Fibroblast of upper back skin (primary cell): ENCODE results near the gene NAMPT.
"Not testable (repeated sequence)": the region's sequence is repeated elsewhere in the genome, so short reads cannot be mapped to it uniquely, and the experiment has no call there.

ENCODE experiments used
- DNase-seq: peaks from one replicate; pipeline ENCODE4 v3.0.0-alpha.2; 2013

Gene NAMPT

GRCh38 chr7:106284714-106285050, at the start of gene NAMPT:
Gene NAMPT, minus strand, starts transcription at chr7:106284983. Its CDS starts 99 bp downstream, at chr7:106284884.
- DNase-seq, result no peak

GRCh38 chr7:106332201-106332600, 47.4 kb upstream of the NAMPT start:
- peak; percentile 6 for DNase-seq

DNA sequence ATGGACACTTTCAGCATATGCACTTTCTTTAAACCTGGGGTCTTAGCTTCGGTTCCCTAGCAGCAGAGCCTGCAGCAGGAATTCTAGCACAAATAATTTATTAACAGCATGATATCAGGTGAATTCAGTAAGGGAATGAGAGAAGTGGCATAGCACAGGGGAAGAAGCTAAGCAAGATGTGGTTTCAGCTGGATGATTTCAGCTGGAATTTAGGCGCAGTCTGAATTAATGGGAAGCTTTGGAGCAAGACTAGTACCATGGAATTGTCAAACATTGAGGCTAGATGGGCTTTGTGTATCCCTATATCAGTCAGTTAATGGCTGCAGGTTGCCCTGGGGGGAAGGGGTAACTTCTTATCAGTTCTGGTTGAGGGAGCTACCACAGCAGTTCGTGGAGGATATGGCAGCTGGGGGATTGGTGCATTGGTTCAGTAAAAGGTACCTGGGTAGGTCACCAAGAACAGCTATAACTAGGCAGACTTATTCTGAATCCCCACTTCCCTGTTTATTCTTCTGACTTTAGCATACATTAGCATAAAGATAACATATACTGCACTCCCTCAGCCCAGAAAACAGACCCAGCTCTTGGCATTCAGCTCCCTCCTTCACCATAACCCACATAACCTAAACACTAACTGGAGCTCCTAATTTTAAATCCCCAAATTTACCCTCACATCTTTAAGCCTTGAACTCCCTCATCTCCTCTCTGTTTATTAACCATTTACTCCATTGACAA, 46.8 kb upstream of the NAMPT start:
- no peak for DNase-seq

- DNase-seq, result peak; percentile 82
Measured at GRCh38 chr7:106329971-106330733, 45.4 kb upstream of the NAMPT start.

- peak; percentile 39 for DNase-seq
Measured at GRCh38 chr7:106329408-106329807, 44.6 kb upstream of the NAMPT start.

GRCh38 chr7:106327538-106328481, 43.0 kb upstream of the NAMPT start:
- no peak for DNase-seq

GRCh38 chr7:106326594-106327537, 42.1 kb upstream of the NAMPT start:
- no peak for DNase-seq

DNA sequence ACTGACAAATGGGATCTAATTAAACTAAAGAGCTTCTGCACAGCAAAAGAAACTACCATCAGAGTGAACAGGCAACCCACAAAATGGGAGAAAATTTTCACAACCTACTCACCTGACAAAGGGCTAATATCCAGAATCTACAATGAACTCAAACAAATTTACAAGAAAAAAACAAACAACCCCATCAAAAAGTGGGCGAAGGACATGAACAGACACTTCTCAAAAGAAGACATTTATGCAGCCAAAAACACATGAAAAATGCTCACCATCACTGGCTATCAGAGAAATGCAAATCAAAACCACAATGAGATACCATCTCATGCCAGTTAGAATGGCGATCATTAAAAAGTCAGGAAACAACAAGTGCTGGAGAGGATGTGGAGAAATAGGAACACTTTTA, 39.7 kb upstream of the NAMPT start:
- DNase-seq, result not testable (repeated sequence)

- DNase-seq, result not testable (repeated sequence)
Measured at GRCh38 chr7:106320254-106320770, 35.5 kb upstream of the NAMPT start.

GRCh38 chr7:106318482-106318881, 33.7 kb upstream of the NAMPT start:
- no peak for DNase-seq

- DNase-seq, result peak; percentile 72
Measured at GRCh38 chr7:106317971-106318370, 33.2 kb upstream of the NAMPT start.

DNA sequence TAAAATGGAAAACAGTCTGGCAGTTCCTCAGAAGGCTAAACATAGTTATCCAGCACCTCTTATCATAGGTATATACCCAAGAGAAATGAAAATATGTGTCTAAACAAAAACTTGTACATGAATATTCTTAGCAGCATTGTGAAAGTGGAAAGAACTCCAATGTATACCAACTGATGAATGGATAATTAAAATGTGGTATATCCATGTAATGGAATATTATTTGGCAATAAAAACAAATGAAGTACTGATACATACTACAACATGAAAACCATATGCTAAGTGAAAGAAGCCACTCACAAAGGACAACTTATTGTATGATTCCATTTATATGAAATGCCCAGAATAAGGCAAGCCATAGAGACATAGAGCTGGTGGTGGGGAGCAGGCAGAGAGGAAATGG, 32.2 kb upstream of the NAMPT start:
- DNase-seq, result no peak

- no peak for DNase-seq
Measured at GRCh38 chr7:106314875-106315274, 30.1 kb upstream of the NAMPT start.

- DNase-seq, result no peak
Measured at GRCh38 chr7:106313966-106314365, 29.2 kb upstream of the NAMPT start.

DNA sequence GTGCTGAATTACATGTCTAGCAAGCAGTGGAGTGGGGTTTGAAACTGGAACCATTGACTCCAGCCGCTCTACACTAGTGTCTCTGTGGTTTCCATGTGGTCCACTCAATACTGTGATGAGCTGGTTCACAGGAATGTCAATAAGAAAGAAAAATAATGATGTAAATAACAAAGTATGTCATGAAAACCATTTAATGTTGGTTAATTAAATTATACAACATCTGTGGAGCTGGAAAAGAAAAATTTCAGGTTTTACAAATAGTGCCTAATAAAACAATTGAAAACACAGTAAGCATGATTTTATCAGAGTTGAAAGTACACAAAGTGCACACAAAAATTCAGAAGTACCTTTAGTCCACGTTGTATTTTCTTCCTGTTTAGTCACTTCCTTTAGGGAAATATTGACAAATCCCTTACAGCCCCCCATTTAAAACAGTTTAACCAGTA, 28.7 kb upstream of the NAMPT start:
- peak; percentile 75 for DNase-seq

DNA sequence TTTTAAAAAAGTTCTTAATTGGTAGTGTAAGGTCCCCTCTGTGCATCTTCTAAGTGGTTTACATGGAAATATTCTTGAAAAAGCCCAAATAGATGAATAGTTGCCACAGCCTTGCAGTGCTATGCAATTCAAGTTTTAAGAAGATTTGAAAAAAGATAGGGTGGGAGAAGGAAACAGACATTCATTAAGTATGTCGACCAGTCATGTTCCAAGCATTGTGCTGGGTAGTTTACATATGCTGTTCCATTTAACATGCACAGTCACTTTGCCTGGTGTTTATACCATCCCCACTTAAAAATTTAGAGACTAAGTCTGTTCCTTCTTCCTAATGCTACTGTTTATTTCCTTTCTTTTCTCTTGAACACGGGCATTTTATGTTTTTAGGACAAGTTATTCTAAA, 28.1 kb upstream of the NAMPT start:
- peak; percentile 11 for DNase-seq

DNA sequence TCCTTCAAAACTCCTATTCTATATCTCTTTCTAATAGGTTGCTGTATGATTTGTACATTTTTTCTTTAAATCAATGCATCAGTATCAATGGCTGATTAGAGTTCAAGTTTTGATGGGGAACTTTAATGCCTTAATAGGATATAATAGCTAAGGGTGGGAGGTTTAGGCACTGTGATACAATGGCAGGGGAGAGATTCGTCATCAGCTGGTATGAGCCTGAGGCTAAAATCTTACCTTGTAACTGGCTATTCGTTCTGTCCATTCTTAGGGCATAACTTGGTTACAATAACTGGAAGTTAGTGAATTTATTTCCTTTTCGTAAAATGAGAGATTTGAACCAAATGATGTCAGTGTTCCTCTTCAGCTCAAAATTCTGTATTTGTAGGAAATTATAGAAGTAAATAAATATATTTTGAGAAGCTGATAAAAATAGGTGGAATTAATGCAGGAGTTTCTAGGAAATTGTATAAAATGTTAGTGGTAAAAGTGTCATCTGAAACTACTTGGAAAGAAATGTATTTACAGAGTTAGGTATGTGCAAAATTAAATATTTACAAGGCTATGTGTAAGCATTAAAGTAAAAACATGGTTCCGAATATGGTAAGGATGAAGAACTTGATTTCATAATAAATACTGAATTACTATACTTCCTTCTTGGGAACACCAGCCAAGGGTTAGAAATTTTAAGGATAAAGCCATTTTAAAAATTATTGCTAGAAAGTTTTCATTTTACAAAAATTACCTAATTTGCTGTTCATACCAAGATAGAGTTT, 27.5 kb upstream of the NAMPT start:
- DNase-seq, result no peak

DNA sequence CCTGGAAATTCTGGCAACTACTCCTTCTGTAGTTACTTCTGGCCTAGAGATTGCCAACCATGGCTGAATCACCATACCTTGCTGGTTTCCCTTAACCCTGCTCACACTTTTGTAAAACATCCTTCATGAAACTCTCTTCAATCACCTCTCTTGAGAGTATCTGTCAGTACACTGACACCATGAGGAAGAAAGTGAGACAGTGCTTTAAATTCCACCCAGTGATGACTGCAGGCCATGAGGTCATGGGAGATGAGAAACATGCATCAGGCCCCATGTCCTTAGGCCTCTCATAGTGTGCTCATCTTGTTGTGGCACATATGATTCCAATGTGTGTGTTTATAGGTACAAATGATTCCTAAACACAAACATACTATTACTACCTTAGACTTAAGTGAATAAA, 24.6 kb upstream of the NAMPT start:
- no peak for DNase-seq

DNA sequence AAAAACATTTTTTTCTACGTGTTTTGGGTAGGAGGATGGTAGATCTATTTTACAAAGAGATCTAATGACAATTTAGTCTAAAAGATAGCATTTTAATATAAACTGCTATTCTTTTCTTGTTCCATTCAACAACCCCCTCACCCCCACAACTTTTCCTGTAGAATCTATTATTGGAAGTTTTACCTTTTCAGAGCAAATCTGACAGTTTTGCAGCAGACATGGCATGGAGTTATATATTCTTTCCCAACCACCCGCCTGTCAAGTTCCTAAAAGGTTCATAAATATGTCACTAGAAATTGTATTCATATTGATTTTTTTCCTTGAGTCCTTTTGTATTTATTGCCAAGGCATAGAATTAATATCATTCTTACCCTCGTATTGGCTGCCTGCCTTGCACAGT, 21.5 kb upstream of the NAMPT start:
- DNase-seq, result no peak

- no peak for DNase-seq
Measured at GRCh38 chr7:106305732-106306131, 20.9 kb upstream of the NAMPT start.

- no peak for DNase-seq
Measured at GRCh38 chr7:106304568-106304967, 19.8 kb upstream of the NAMPT start.
